Heart right ventricle (tissue), 16 donors: Measurements from ENCODE around the gene SH3RF3. TPM values are rescaled to one million over a fixed set of nuclear protein-coding genes. Genes with fewer than 3 reads are reported as not detected.

Source experiments
- ATAC-seq, 8 donors: fragments of 200-7000 bp; cut with Tn5 transposase; one replicate each; pipeline ENCODE4 v1.9.1; 2020; ENCODE audit warnings: mild to moderate bottlenecking in 8 of 8, moderate library complexity in 8 of 8, moderate number of reproducible peaks in 1 of 8
- DNase-seq, 2 donors: peaks; one replicate each; pipeline ENCODE4 v3.0.0-alpha.2; 2020
- H3K27ac ChIP-seq, 10 donors: fragments of 200-600 bp; sonication (generic) in 2 of 10; one replicate each; pipeline versions ENCODE4 v1.5.0 to v1.8.0; 2020 to 2022; ENCODE audit warnings: mild to moderate bottlenecking in 3 of 10
- H3K27me3 ChIP-seq, 7 donors: fragments of 200-600 bp; one replicate each; pipeline ENCODE4 v1.8.0; 2021 to 2022; ENCODE audit warnings: mild to moderate bottlenecking in 2 of 7
- H3K36me3 ChIP-seq, 9 donors: fragments of 200-600 bp; sonication (generic) in 1 of 9; one replicate each; pipeline versions ENCODE4 v1.5.0 to v1.8.0; 2020 to 2022; ENCODE audit warnings: mild to moderate bottlenecking in 2 of 9
- H3K4me1 ChIP-seq, 9 donors: fragments of 200-600 bp; sonication (generic) in 1 of 9; one replicate each; pipeline versions ENCODE4 v1.5.0 to v1.8.0; 2020 to 2022; ENCODE audit warnings: mild to moderate bottlenecking in 4 of 9
- H3K4me3 ChIP-seq, 10 donors: fragments of 200-600 bp; sonication (generic) in 2 of 10; one replicate each; pipeline versions ENCODE4 v1.5.0 to v1.8.0; 2020 to 2022; ENCODE audit warnings: mild to moderate bottlenecking in 7 of 10, moderate library complexity in 2 of 10
- H3K9me3 ChIP-seq, 11 donors: fragments of 200-600 bp in 10 of 11; sonication (generic) in 2 of 11; one replicate each; pipeline versions ENCODE4 v1.5.0 to v1.8.0; 2013 to 2022; ENCODE audit warnings: mild to moderate bottlenecking in 2 of 11, control low read depth in 1 of 11, moderate library complexity in 1 of 11
- CTCF ChIP-seq, 9 donors: fragments of 200-600 bp; sonication (generic) in 2 of 9; IDR thresholded peaks; one replicate each; pipeline versions ENCODE4 v1.5.0 to v1.8.0; 2021 to 2022; ENCODE audit warnings: antibody characterized with exemption in 9 of 9, mild to moderate bottlenecking in 5 of 9, moderate library complexity in 1 of 9
- WGBS, 2 donors: extraction: QIAGEN DNeasy Blood & Tissue Kit; methylation state at CpG; one replicate each; pipeline ENCODE4 v1.1.7; 2013; ENCODE audit warnings: inconsistent platforms in 1 of 2; 5-methylcytosine and 5-hydroxymethylcytosine counted together
- intact Hi-C, 10 donors: fragments of 100-400 bp; cut with DNase I; formaldehyde crosslinking; loops; one replicate each; pipeline versions ENCODE4 v1.11.1 to v1.14.2; 2022
- polyA plus RNA-seq, 2 donors: library from polyadenylated mRNA; stranded (reverse); fragments of 200-250 nt; gene quantifications; one replicate each; pipeline ENCODE4 v1.2.3, GENCODE V29; 2013
- total RNA-seq, 10 donors: library from RNA; stranded (reverse); fragmentation: NEBNext Ultra II Directional in 3 of 10; extraction: Animal tissue kit (Norgen Biotek cat#: 25700) in 3 of 10; gene quantifications; one replicate each; pipeline versions ENCODE4 v1.2.1 to v1.2.4, GENCODE V29; 2021 to 2023
- donor health status: Arrhythmogenic right ventricular cardiomyopathy.
- donor health status: ischemic (EF 13 %, LVEDD 7.1; RV severe dilation, severe dysfunction).
- donor health status: healthy with polysubstance abuse.
- donor health status: DM: no; HTN: yes; CAD: no.
- donor health status: DM: no; HTN: no; CAD: no.
- donor health status: ischemic (EF 25% LVEDD 6.9; RV normal size, moderate dysfunction).
- donor health status: ischemic (EF 25% LVEDD 5.7; RV mildly dilated, moderate dysfunction).
- donor health status: healthy.
- donor health status: DM: yes; HTN: yes; CAD: no.
- donor health status: Ischemic cardiomyopathy.
- donor health status: ischemic (EF 35%, LVEDD 5.7; RV mildly dilated, moderate dysfunction).
- donor health status: nonischemic (EF 11% LVEDD 7.7; RV severe dilation, severe dysfunction).
- donor health status: DM: yes; HTN: yes; CAD: no.
- donor health status: PGD.
- donor health status: ischemic (EF 29% LVEDD 5.4; RV normal size, mild dysfunction).
- donor health status: nonischemic (EF 23%, LVEDD 6.1; RV moderate dilation, normal function).

SH3RF3 gene
- total and polyA plus RNA-seq, 12 donors: 5.0 to 11.5 (median 8.6) TPM

- ATAC-seq (no peak), DNase-seq (no peak)
- no peak overlapping the region for H3K27ac ChIP-seq
- WGBS, 2 donors: 90 to 94% methylated on average over 5 of the region's 5 CpGs
- peaks cover 0 to 3% (median 0%) of the 10 kb centered on the region in 11 donors for H3K9me3 ChIP-seq
- no peak overlapping the region for H3K4me3 ChIP-seq
- peaks cover 0 to 5% (median 0%) of the 10 kb centered on the region in 9 donors for H3K4me1 ChIP-seq
- no peak for TF ChIP-seq CTCF (IDR thresholded peaks at IDR 0.05)
- H3K36me3 ChIP-seq: no peaks in the 10 kb centered on the region
- H3K27me3 ChIP-seq: no peaks in the 10 kb centered on the region
- intact Hi-C loops: no loop called here
These were observed 182.8 kb downstream of the SH3RF3 start for GRCh38 chr2:109311771-109312170.

- 80 to 89% methylated on average over 5 of the region's 5 CpGs for WGBS, 2 donors
- H3K27me3 ChIP-seq: no peaks in the 10 kb centered on the region
- DNase-seq: no peak
- no peak overlapping the region for H3K27ac ChIP-seq
- no peak for TF ChIP-seq CTCF (IDR thresholded peaks at IDR 0.05)
- ATAC-seq: no peak
- peaks cover 0 to 3% (median 0%) of the 10 kb centered on the region in 11 donors for H3K9me3 ChIP-seq
- H3K4me1 ChIP-seq: peaks cover 2 to 16% (median 7%) of the 10 kb centered on the region in 9 donors
- H3K4me3 ChIP-seq: no peak overlapping the region
- intact Hi-C loops: no loop called here
- H3K36me3 ChIP-seq: no peaks in the 10 kb centered on the region
These were observed 183.9 kb downstream of the SH3RF3 start for GRCh38 chr2:109312902-109313301.

DNA sequence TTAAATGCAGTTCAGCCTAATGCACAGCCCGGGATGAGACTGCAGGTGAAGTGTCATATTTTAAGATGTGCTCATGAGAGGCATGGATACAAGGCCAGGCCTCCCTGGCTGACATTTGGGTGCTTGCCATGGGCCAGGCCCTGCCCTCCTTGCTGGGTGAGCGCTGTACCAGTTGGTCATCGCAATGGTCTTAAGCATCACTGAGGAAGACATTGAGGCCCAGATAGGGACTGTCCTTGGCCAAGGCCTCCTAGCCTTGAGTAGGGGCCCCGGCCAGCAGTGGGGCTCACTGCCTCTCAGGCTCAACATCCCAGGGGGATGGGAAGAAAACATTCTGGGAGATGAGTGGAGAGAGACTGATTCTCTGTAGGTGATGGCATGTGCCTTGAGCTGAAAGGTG, 184.3 kb downstream of the SH3RF3 start:
- no peaks in the 10 kb centered on the region for H3K36me3 ChIP-seq
- no peak for TF ChIP-seq CTCF (IDR thresholded peaks at IDR 0.05)
- H3K4me1 ChIP-seq: peaks cover 3 to 21% (median 12%) of the 10 kb centered on the region in 9 donors
- H3K27me3 ChIP-seq: no peaks in the 10 kb centered on the region
- H3K27ac ChIP-seq: no peak overlapping the region
- H3K4me3 ChIP-seq: no peak overlapping the region
- 97 to 99% methylated on average over 4 of the region's 4 CpGs for WGBS, 2 donors
- no peak for ATAC-seq
- no peak for DNase-seq
- H3K9me3 ChIP-seq: peaks cover 0 to 3% (median 0%) of the 10 kb centered on the region in 11 donors
- intact Hi-C loops: no loop called here

DNA sequence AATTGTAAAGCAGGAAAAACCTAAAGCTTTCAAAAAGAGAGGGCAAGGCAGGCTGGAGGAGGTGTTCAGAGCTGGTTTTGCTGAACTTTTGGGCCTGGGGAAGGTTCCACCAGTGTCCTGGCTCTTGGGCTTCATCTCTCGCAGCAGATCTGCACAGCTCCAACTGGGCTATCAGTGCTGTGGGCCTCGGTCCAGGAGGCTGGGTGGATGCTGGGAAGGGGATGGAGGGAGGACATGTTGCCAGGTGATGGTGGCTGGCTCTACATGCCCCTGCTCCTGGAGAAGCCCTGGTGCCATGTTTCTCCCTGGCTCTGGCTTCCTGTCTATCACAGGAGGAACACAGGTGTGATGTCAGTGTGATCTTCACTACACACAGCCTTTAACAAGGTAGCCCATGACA, 187.1 kb downstream of the SH3RF3 start:
- no peak for ATAC-seq
- TF ChIP-seq CTCF (IDR thresholded peaks at IDR 0.05): no peak
- H3K9me3 ChIP-seq: no peaks in the 10 kb centered on the region
- no peak for DNase-seq
- WGBS, 2 donors: 32 to 39% methylated on average over 2 of the region's 2 CpGs
- H3K27ac ChIP-seq: no peak overlapping the region
- H3K36me3 ChIP-seq: no peaks in the 10 kb centered on the region
- no peaks in the 10 kb centered on the region for H3K27me3 ChIP-seq
- peaks cover 3 to 47% (median 32%) of the 10 kb centered on the region in 9 donors for H3K4me1 ChIP-seq
- no peak overlapping the region for H3K4me3 ChIP-seq
- intact Hi-C loops: loop anchor here in 1 of 10 donors (5.0 kb wide), 3 partner anchors 34 to 189 kb away; partner anchors contain the start of gene SH3RF3
